ENCODE data around the gene CFAP20DC. TPM values are rescaled to one million over a fixed set of nuclear protein-coding genes. Genes with fewer than 3 reads are reported as not detected.

The CFAP20DC gene
- total and polyA plus RNA-seq, 11 donors = 0.07 to 0.27 (median 0.11) TPM; not detected in 5

DNA sequence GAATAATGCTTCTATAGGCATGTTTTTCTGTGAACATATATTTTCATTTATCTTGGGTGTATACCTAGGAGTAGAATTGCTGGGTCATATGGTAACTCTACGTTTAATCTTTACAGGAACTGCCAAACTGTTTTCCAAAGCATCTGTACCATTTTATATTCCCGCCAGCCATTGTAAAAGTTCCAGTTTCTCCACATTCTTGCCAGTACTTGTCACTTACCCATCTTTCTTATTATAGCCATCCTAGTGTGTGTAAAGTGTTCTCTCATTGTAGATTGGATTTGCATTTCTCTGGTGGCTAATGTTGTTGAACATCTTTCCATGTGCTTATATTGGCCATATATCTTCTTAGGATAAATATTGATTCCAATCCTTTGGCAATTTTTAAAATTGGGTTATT, 31.2 kb upstream of the CFAP20DC start:
- TF ChIP-seq POLR2A (IDR thresholded peaks at IDR 0.05) (no peak), CTCF (IDR thresholded peaks at IDR 0.05) (no peak)
- 80 to 89% (median 84%) methylated on average over 2 of the region's 2 CpGs for WGBS, 4 donors
- Histone ChIP-seq H3K4me1 (no peaks in the 10 kb centered on the region), H3K27ac (no peak overlapping the region), H3K4me3 (no peak overlapping the region), H3K27me3 (peaks cover 0 to 17% (median 0%) of the 10 kb centered on the region in 9 donors), H3K36me3 (no peaks in the 10 kb centered on the region), H3K9me3 (no peaks in the 10 kb centered on the region)
- intact Hi-C loops (cut with DNase I) = no loop called here
- ATAC-seq = no peak
- no peak for DNase-seq

GRCh38 chr3:59079962-59080361, 30.1 kb upstream of the CFAP20DC start:
- no peaks in the 10 kb centered on the region for H3K4me1 ChIP-seq
- H3K4me3 ChIP-seq = no peak overlapping the region
- WGBS, 4 donors = 35 to 47% (median 42%) methylated on average over 1 of the region's 1 CpG
- DNase-seq (no peak), ATAC-seq (no peak)
- H3K9me3 ChIP-seq = no peaks in the 10 kb centered on the region
- TF ChIP-seq CTCF (IDR thresholded peaks at IDR 0.05) (no peak), POLR2A (IDR thresholded peaks at IDR 0.05) (no peak)
- intact Hi-C loops (cut with DNase I) = no loop called here
- no peaks in the 10 kb centered on the region for H3K36me3 ChIP-seq
- peaks cover 0 to 15% (median 0%) of the 10 kb centered on the region in 9 donors for H3K27me3 ChIP-seq
- H3K27ac ChIP-seq = no peak overlapping the region

- no peak for DNase-seq
- intact Hi-C loops (cut with DNase I) = no loop called here
- no peak for ATAC-seq
- Histone ChIP-seq H3K27me3 (peaks cover 0 to 2% (median 0%) of the 10 kb centered on the region in 9 donors), H3K9me3 (no peaks in the 10 kb centered on the region), H3K4me1 (no peaks in the 10 kb centered on the region), H3K27ac (no peak overlapping the region), H3K4me3 (no peak overlapping the region), H3K36me3 (no peaks in the 10 kb centered on the region)
- TF ChIP-seq CTCF (IDR thresholded peaks at IDR 0.05) = no peak
- TF ChIP-seq POLR2A (IDR thresholded peaks at IDR 0.05) = no peak
Measured at GRCh38 chr3:59074764-59075163, 24.9 kb upstream of the CFAP20DC start.

DNA sequence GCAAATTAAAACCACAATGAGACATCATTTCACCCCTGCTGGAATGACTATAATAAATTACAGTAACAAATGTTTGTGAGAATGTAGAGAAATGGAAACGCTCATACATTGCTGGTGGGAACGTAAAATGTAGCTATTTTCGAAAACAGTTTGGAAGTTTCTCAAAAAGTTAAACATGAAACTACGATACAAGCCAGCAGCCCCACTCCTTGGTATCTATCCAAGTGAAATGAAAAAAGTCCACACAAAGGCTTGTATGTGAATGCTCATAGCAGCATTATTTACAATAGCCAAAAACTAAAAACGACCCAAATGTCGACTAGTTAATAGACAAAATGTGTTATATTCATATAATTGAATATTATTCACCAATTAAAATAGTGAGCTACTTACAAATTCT, 22.9 kb upstream of the CFAP20DC start:
- no peaks in the 10 kb centered on the region for H3K4me1 ChIP-seq
- WGBS, 4 donors = 76 to 81% (median 77%) methylated on average over 6 of the region's 6 CpGs
- DNase-seq = no peak
- no peak for TF ChIP-seq POLR2A (IDR thresholded peaks at IDR 0.05)
- TF ChIP-seq CTCF (IDR thresholded peaks at IDR 0.05) = no peak
- intact Hi-C loops (cut with DNase I) = no loop called here
- no peak for ATAC-seq
- no peaks in the 10 kb centered on the region for H3K36me3 ChIP-seq
- H3K27ac ChIP-seq = no peak overlapping the region
- no peak overlapping the region for H3K4me3 ChIP-seq
- H3K27me3 ChIP-seq = peaks cover 0 to 6% (median 0%) of the 10 kb centered on the region in 9 donors
- H3K9me3 ChIP-seq = no peaks in the 10 kb centered on the region
